IPS-18c (cell line): ENCODE results near the gene CCDC107.
A peak's percentile ranks its signal among the peaks of the same experiment; 100 is the strongest.
"Not testable (repeated sequence)": the region's sequence is repeated elsewhere in the genome, so short reads cannot be mapped to it uniquely, and the experiment has no call there.

ENCODE experiments used
- H3K4me3 ChIP-seq: 2 replicates; pipeline ENCODE4 v1.7.0; 2013; ENCODE audit warnings: low read depth, mild to moderate bottlenecking, low read length, moderate library complexity; ENCODE audit not compliant: insufficient read depth
- H3K9me3 ChIP-seq: one replicate; pipeline ENCODE4 v1.6.1; 2013; ENCODE audit warnings: mild to moderate bottlenecking, low read length, moderate library complexity; ENCODE audit not compliant: control insufficient read depth, insufficient read depth

The CCDC107 gene

GRCh38 chr9:35658137-35658967 lies at the start of gene CCDC107:
TSS of gene CCDC107 (plus strand) at chr9:35658292. CDS start at chr9:35658380, 88 bp downstream.
- Histone ChIP-seq H3K4me3 (peak within 1 kb of the TSS; percentile 92), H3K9me3 (no peaks in the 10 kb centered on the region)

- no peaks in the 10 kb centered on the region for H3K9me3 ChIP-seq
- H3K4me3 ChIP-seq: no peak overlapping the region
Observed at GRCh38 chr9:35609001-35609819, 48.9 kb upstream of the CCDC107 start.

- no peak overlapping the region for H3K4me3 ChIP-seq
- H3K9me3 ChIP-seq: no peaks in the 10 kb centered on the region
Observed at GRCh38 chr9:35609820-35610163, 48.3 kb upstream of the CCDC107 start.

- Histone ChIP-seq H3K4me3 (no peak overlapping the region), H3K9me3 (no peaks in the 10 kb centered on the region)
Observed at GRCh38 chr9:35611230-35611797, 46.8 kb upstream of the CCDC107 start.

GRCh38 chr9:35612066-35612465 lies 46.0 kb upstream of the CCDC107 start:
- H3K9me3 ChIP-seq, H3K4me3 ChIP-seq: not testable (repeated sequence)

GRCh38 chr9:35612843-35613242 lies 45.2 kb upstream of the CCDC107 start:
- Histone ChIP-seq H3K9me3 (no peaks in the 10 kb centered on the region), H3K4me3 (no peak overlapping the region)

GRCh38 chr9:35615981-35616680 lies 42.0 kb upstream of the CCDC107 start:
- no peaks in the 10 kb centered on the region for H3K9me3 ChIP-seq
- H3K4me3 ChIP-seq: peak overlapping the region; percentile 61

- Histone ChIP-seq H3K4me3 (peak overlapping the region; percentile 61), H3K9me3 (no peaks in the 10 kb centered on the region)
Observed at GRCh38 chr9:35616681-35617459, 41.2 kb upstream of the CCDC107 start.

GRCh38 chr9:35617548-35617947 lies 40.5 kb upstream of the CCDC107 start:
- Histone ChIP-seq H3K4me3 (peak overlapping the region; percentile 61; the same call in 1 of the 2 replicates), H3K9me3 (no peaks in the 10 kb centered on the region)

- Histone ChIP-seq H3K9me3 (no peaks in the 10 kb centered on the region), H3K4me3 (peak within 1 kb of the TSS; percentile 61)
Observed at GRCh38 chr9:35618325-35618727, 39.8 kb upstream of the CCDC107 start, which contains the start of gene CD72. TSS of gene CD72 (minus strand) at chr9:35618413. CDS start at chr9:35618303, 110 bp downstream.

GRCh38 chr9:35618854-35619799 lies 39.0 kb upstream of the CCDC107 start:
- Histone ChIP-seq H3K4me3 (no peak overlapping the region), H3K9me3 (no peaks in the 10 kb centered on the region)

GRCh38 chr9:35619800-35620158 lies 38.3 kb upstream of the CCDC107 start:
- Histone ChIP-seq H3K9me3 (no peaks in the 10 kb centered on the region), H3K4me3 (no peak overlapping the region)

GRCh38 chr9:35627575-35627974 lies 30.5 kb upstream of the CCDC107 start:
- no peaks in the 10 kb centered on the region for H3K9me3 ChIP-seq

GRCh38 chr9:35628389-35628991 lies 29.6 kb upstream of the CCDC107 start:
- Histone ChIP-seq H3K4me3 (no peak overlapping the region), H3K9me3 (no peaks in the 10 kb centered on the region)

More at GRCh38 chr9:35627575-35627974, 30.5 kb upstream of the CCDC107 start:
- H3K4me3 ChIP-seq: no peak overlapping the region

- Histone ChIP-seq H3K9me3 (no peaks in the 10 kb centered on the region), H3K4me3 (no peak overlapping the region)
Observed at GRCh38 chr9:35629597-35629996, 28.5 kb upstream of the CCDC107 start.
